AML-193 (cell line): ENCODE results near the gene LRP5.
A peak's percentile ranks its signal among the peaks of the same experiment; 100 is the strongest.
"Not testable (repeated sequence)": the region's sequence is repeated elsewhere in the genome, so short reads cannot be mapped to it uniquely, and the experiment has no call there.

ENCODE experiments used
- DNase-seq, 2 experiments: peaks; one replicate each; lab custom pipeline; 2025; lab: John Stamatoyannopoulos, UW

Gene LRP5

GRCh38 chr11:68423481-68423880 is 111.1 kb downstream of the LRP5 start:
- no peak for DNase-seq

- DNase-seq, result no peak
These were observed 111.8 kb downstream of the LRP5 start for GRCh38 chr11:68424101-68424632.

GRCh38 chr11:68424981-68425865 is 112.8 kb downstream of the LRP5 start:
- DNase-seq, result no peak

GRCh38 chr11:68425866-68426380 is 113.5 kb downstream of the LRP5 start:
- DNase-seq, result no peak

GRCh38 chr11:68429661-68430060 is 117.3 kb downstream of the LRP5 start:
- DNase-seq, result no peak

- DNase-seq, result no peak
These were observed 118.0 kb downstream of the LRP5 start for GRCh38 chr11:68430384-68430783.

- no peak for DNase-seq
These were observed 118.4 kb downstream of the LRP5 start for GRCh38 chr11:68430801-68431200.

- no peak for DNase-seq
These were observed 119.7 kb downstream of the LRP5 start for GRCh38 chr11:68431984-68432645.

- DNase-seq, result no peak
These were observed 120.5 kb downstream of the LRP5 start for GRCh38 chr11:68432874-68433273.

- no peak for DNase-seq
These were observed 121.2 kb downstream of the LRP5 start for GRCh38 chr11:68433541-68433940.

GRCh38 chr11:68434159-68434558 is 121.8 kb downstream of the LRP5 start:
- not testable (repeated sequence) for DNase-seq

GRCh38 chr11:68436162-68436888 is 123.9 kb downstream of the LRP5 start:
- no peak for DNase-seq

- DNase-seq, result peak; percentile 20 to 21
These were observed 124.9 kb downstream of the LRP5 start for GRCh38 chr11:68436985-68437926.

GRCh38 chr11:68437927-68438657 is 125.7 kb downstream of the LRP5 start:
- no peak for DNase-seq

- DNase-seq, result no peak
These were observed 126.4 kb downstream of the LRP5 start for GRCh38 chr11:68438658-68439259.

- no peak for DNase-seq
These were observed 127.1 kb downstream of the LRP5 start for GRCh38 chr11:68439355-68440065.

- DNase-seq, result no peak
These were observed 127.8 kb downstream of the LRP5 start for GRCh38 chr11:68440224-68440623.

GRCh38 chr11:68441466-68442230 is 129.3 kb downstream of the LRP5 start:
- DNase-seq, result no peak
